ENCODE results near the gene GPX6. TPM values are rescaled to one million over a fixed set of nuclear protein-coding genes. Genes with fewer than 3 reads are reported as not detected.
"Not testable (repeated sequence)": the region's sequence is repeated elsewhere in the genome, so short reads cannot be mapped to it uniquely, and the experiment has no call there.

Gene GPX6
- total RNA-seq, 2 experiments from 2014 or later: not detected

DNA sequence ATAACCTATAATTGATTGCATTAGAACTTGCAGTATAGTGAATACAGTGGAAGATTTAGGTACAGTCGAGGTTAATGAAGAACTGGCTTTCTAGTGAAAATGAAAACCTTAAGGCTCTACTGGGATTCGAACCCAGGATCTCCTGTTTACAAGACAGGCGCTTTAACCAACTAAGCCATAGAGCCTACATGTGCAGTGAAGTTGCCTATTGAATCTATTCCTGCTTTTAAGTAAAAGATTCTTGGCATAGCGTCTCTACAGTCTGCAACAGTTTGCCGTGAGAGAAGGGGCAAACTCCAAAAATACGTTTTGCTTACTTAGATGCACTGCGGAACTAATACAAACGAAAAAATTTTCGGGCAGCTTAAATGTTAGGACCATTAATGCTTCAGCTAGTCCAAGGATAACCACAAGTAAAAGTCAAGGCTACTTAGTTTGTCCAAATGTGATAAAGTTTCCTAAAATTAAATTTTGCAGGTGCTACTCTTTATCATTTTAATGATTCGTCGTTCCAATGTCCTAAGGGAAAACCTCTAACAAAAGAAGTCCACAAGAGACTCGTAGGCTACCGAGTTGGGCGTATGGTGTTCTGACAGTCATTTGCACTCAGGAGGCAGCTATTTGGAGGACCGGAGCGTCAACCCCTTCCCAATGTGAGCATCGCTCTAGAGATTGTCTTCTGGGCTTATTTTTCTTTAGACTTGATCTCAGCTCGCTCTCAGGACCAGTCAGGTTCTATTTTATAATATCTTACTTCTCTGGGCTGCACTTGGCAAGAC, 41.0 kb downstream of the GPX6 start:
- peaks cover 14% of the 10 kb centered on the region for H3K4me1 Mint-ChIP-seq
- H3K9me3 Mint-ChIP-seq: no peaks in the 10 kb centered on the region
- H3K36me3 Mint-ChIP-seq: no peaks in the 10 kb centered on the region
- peak; percentile 12 for DNase-seq
- H3K27ac Mint-ChIP-seq: no peak overlapping the region
- H3K4me3 Mint-ChIP-seq: peak overlapping the region; percentile 73
- peaks cover 76% of the 10 kb centered on the region for H3K27me3 Mint-ChIP-seq

DNA sequence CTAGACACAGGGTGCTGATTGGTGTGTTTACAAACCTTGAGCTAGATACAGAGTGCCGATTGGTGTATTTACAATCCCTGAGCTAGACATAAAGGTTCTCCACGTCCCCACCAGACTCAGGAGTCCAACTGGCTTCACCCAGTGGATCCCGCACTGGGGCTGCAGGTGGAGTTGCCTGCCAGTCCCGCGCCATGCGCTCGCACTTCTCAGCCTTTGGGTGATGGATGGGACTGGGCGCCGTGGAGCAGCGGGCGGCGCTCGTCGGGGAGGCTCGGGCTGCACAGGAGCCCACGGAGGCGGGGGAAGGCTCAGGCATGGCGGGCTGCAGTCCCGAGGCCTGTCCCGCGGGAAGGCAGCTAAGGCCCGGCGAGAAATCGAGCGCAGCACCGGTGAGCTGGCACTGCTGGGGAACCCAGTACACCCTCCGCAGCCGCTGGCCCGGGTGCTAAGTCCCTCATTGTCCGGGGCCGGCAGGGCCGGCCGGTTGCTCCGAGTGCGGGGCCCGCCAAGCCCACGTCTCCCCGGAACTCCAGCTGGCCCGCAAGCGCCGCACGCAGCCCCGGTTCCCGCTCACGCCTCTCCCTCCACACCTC, 46.3 kb downstream of the GPX6 start:
- H3K27ac Mint-ChIP-seq, H3K4me3 Mint-ChIP-seq: not testable (repeated sequence)
- H3K27me3 Mint-ChIP-seq: peaks cover 56% of the 10 kb centered on the region

DNA sequence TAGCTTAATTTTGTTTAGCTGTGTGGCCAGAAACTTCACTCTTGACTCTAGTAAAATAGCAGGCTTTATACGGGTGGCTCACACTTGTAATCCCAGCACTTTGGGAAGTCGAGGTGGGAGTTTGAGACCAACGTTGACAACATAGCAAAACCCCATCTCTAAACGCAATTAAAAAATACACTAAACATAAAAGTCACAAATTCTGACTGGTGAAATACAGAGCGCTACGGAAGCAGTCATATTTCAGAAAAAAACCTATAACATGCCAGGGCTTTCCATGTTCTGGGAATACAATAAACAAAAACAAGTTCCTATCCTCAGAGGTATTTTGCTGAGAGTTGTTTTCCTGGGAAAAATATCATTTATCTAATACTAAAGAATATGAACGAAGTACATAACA, 47.5 kb downstream of the GPX6 start:
- Mint-ChIP-seq H3K36me3 (no peaks in the 10 kb centered on the region), H3K4me1 (no peaks in the 10 kb centered on the region), H3K9me3 (no peaks in the 10 kb centered on the region), H3K27me3 (peaks cover 58% of the 10 kb centered on the region), H3K4me3 (no peak overlapping the region), H3K27ac (no peak overlapping the region)
- DNase-seq: no peak

More for the DNA sequence above, 46.3 kb downstream of the GPX6 start:
- DNase-seq, H3K9me3 Mint-ChIP-seq, H3K36me3 Mint-ChIP-seq, H3K4me1 Mint-ChIP-seq: not testable (repeated sequence)

DNA sequence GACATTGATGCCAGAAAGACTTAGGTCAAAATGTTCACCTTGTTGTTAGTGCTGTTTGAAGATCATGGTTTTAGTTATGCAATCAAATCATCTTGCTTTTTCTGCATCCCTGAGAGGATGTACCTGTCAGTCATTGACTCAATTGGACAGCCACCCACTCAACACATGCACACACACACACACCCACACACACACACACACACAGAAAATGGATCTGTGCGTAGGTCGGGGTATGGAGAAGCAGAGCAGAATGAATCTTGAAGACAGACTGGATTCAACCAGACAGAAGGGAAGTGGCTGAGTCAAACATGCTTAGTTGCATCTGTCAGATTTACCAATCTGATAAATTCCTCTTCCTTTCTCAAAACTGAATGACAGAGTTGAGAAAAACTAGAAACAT, 53.2 kb downstream of the GPX6 start:
- DNase-seq: no peak
- H3K4me3 Mint-ChIP-seq: no peak overlapping the region
- H3K27ac Mint-ChIP-seq: no peak overlapping the region
- H3K36me3 Mint-ChIP-seq: no peaks in the 10 kb centered on the region
- H3K27me3 Mint-ChIP-seq: peaks cover 54% of the 10 kb centered on the region
- H3K4me1 Mint-ChIP-seq: peaks cover 3% of the 10 kb centered on the region
- H3K9me3 Mint-ChIP-seq: no peaks in the 10 kb centered on the region

DNA sequence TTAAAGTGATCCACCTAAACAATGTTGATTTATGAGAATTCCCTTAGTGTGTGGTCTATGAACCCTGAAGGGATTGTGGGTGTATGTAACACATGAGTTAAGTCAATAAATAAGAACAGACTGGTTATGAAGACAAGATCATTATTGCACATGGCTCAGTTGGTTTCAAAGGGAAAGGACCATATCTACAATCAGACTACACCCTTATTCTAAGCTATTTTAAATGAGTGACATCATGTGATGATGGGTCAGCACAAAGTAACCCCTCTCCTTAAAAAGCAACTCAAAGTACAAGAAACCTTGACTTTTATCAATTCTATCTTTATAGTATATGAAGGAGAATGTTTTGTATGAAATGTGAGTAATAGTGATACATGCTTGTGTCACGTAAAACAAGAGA, 57.0 kb downstream of the GPX6 start:
- Mint-ChIP-seq H3K27ac (no peak overlapping the region), H3K9me3 (no peaks in the 10 kb centered on the region), H3K36me3 (no peaks in the 10 kb centered on the region), H3K27me3 (peaks cover 63% of the 10 kb centered on the region), H3K4me3 (no peak overlapping the region), H3K4me1 (peaks cover 3% of the 10 kb centered on the region)
- no peak for DNase-seq

Other genes starting within 250 kb of the GPX6 start
- 1 to 10 TPM; 5.2 to 5.8 TPM for gene ZSCAN26, start 248.7 kb downstream of the GPX6 start, total RNA-seq
- 1 to 10 TPM; 3.4 to 3.8 TPM for gene PGBD1, start 234.2 kb downstream of the GPX6 start, total RNA-seq
- 1 to 10 TPM; 2.5 to 3.0 TPM for gene ZSCAN31, start 179.6 kb downstream of the GPX6 start, total RNA-seq
- gene ZKSCAN3, start 165.8 kb downstream of the GPX6 start, total RNA-seq: 1 to 10 TPM; 1.8 TPM
- gene ZSCAN12, start 116.0 kb downstream of the GPX6 start, total RNA-seq: 1 to 10 TPM; 6.8 to 7.2 TPM
- gene ZSCAN23, start 72.3 kb downstream of the GPX6 start, total RNA-seq: 1 to 10 TPM; 1.3 to 1.6 TPM
- not detected for gene GPX5, start 10.1 kb upstream of the GPX6 start, total RNA-seq

Measured in activated naive CD8-positive, alpha-beta T cell treated with anti-CD3 and anti-CD28 coated beads for 36 hours (primary cell).